ENCODE data around the gene PTPRN2. TPM values are rescaled to one million over a fixed set of nuclear protein-coding genes. Genes with fewer than 3 reads are reported as not detected.

The PTPRN2 gene
- total RNA-seq, 8 experiments from 2014 or later, result 0.10 to 19.7 (median 10.8) TPM; not detected in 1

- Histone ChIP-seq H3K4me3 (no peak overlapping the region), H3K4me1 (replicated peaks in 1 of 2) (peaks cover 0 to 2% of the 10 kb centered on the region in 2 donors), H3K27ac (no peak overlapping the region)
- no peak for ATAC-seq (replicated peaks in 6 of 8)
- in situ Hi-C loops (cut with MboI; ENCODE audit: low pct_unique_long_range_greater_than_20kb in 2 of 9, low sequenced_read_pairs in 9 of 9, unreplicated experiment in 9 of 9), result no loop called here
- WGBS, 10 experiments, result 24 to 100% (median 76%) methylated on average over 1 to 12 of the region's 14 CpGs; no CpG with 5 or more reads in 7 of the 10 experiments
Measured at GRCh38 chr7:157654350-157654749, 933.3 kb downstream of the PTPRN2 start.

GRCh38 chr7:157653827-157654207 lies 933.8 kb downstream of the PTPRN2 start:
- WGBS, 10 experiments, result no CpG with 5 or more reads among the region's 28 CpGs
- Histone ChIP-seq H3K27ac (no peak overlapping the region), H3K4me1 (replicated peaks in 1 of 2) (peaks cover 0 to 2% of the 10 kb centered on the region in 2 donors), H3K4me3 (no peak overlapping the region)
- no peak for ATAC-seq (replicated peaks in 6 of 8)
- in situ Hi-C loops (cut with MboI; ENCODE audit: low pct_unique_long_range_greater_than_20kb in 2 of 9, low sequenced_read_pairs in 9 of 9, unreplicated experiment in 9 of 9), result no loop called here

GRCh38 chr7:157652954-157653826 lies 934.4 kb downstream of the PTPRN2 start:
- no peak overlapping the region for H3K4me3 ChIP-seq
- in situ Hi-C loops (cut with MboI; ENCODE audit: low pct_unique_long_range_greater_than_20kb in 2 of 9, low sequenced_read_pairs in 9 of 9, unreplicated experiment in 9 of 9), result no loop called here
- H3K27ac ChIP-seq, result no peak overlapping the region
- no peak for ATAC-seq (replicated peaks in 6 of 8)
- H3K4me1 ChIP-seq (replicated peaks in 1 of 2), result peaks cover 0 to 2% of the 10 kb centered on the region in 2 donors
- 0 to 87% (median 60%) methylated on average over 1 to 12 of the region's 32 CpGs; no CpG with 5 or more reads in 5 of the 10 experiments for WGBS, 10 experiments

- Histone ChIP-seq H3K4me3 (no peak overlapping the region), H3K4me1 (replicated peaks in 1 of 2) (peaks cover 0 to 2% of the 10 kb centered on the region in 2 donors), H3K27ac (no peak overlapping the region)
- in situ Hi-C loops (cut with MboI; ENCODE audit: low pct_unique_long_range_greater_than_20kb in 2 of 9, low sequenced_read_pairs in 9 of 9, unreplicated experiment in 9 of 9), result no loop called here
- no peak for ATAC-seq (replicated peaks in 6 of 8)
- 10 to 100% (median 45%) methylated on average over 1 to 6 of the region's 18 CpGs; no CpG with 5 or more reads in 6 of the 10 experiments for WGBS, 10 experiments
Measured at GRCh38 chr7:157652161-157652953, 935.3 kb downstream of the PTPRN2 start.

- in situ Hi-C loops (cut with MboI; ENCODE audit: low pct_unique_long_range_greater_than_20kb in 2 of 9, low sequenced_read_pairs in 9 of 9, unreplicated experiment in 9 of 9), result no loop called here
- 34 to 93% (median 62%) methylated on average over 4 to 18 of the region's 28 CpGs; no CpG with 5 or more reads in 1 of the 10 experiments for WGBS, 10 experiments
- no peak for ATAC-seq (replicated peaks in 6 of 8)
- H3K4me3 ChIP-seq, result no peak overlapping the region
- H3K4me1 ChIP-seq (replicated peaks in 1 of 2), result peaks cover 0 to 2% of the 10 kb centered on the region in 2 donors
- H3K27ac ChIP-seq, result no peak overlapping the region
Measured at GRCh38 chr7:157651366-157652160, 936.1 kb downstream of the PTPRN2 start.

GRCh38 chr7:157650801-157651200 lies 936.8 kb downstream of the PTPRN2 start:
- in situ Hi-C loops (cut with MboI; ENCODE audit: low pct_unique_long_range_greater_than_20kb in 2 of 9, low sequenced_read_pairs in 9 of 9, unreplicated experiment in 9 of 9), result no loop called here
- H3K4me1 ChIP-seq (replicated peaks in 1 of 2), result peaks cover 0 to 2% of the 10 kb centered on the region in 2 donors
- no peak for ATAC-seq (replicated peaks in 6 of 8)
- no peak overlapping the region for H3K27ac ChIP-seq
- H3K4me3 ChIP-seq, result no peak overlapping the region
- 67 to 100% (median 86%) methylated on average over 2 to 11 of the region's 19 CpGs; no CpG with 5 or more reads in 6 of the 10 experiments for WGBS, 10 experiments

- peaks cover 0 to 2% of the 10 kb centered on the region in 2 donors for H3K4me1 ChIP-seq (replicated peaks in 1 of 2)
- no peak overlapping the region for H3K27ac ChIP-seq
- no peak overlapping the region for H3K4me3 ChIP-seq
- WGBS, 10 experiments, result 49 to 90% methylated on average over 2 to 16 of the region's 25 CpGs; no CpG with 5 or more reads in 8 of the 10 experiments
- in situ Hi-C loops (cut with MboI; ENCODE audit: low pct_unique_long_range_greater_than_20kb in 2 of 9, low sequenced_read_pairs in 9 of 9, unreplicated experiment in 9 of 9), result no loop called here
- no peak for ATAC-seq (replicated peaks in 6 of 8)
Measured at GRCh38 chr7:157650131-157650631, 937.4 kb downstream of the PTPRN2 start.

- in situ Hi-C loops (cut with MboI; ENCODE audit: low pct_unique_long_range_greater_than_20kb in 2 of 9, low sequenced_read_pairs in 9 of 9, unreplicated experiment in 9 of 9), result no loop called here
- no peak for ATAC-seq (replicated peaks in 6 of 8)
- 80 to 100% methylated on average over 1 to 2 of the region's 13 CpGs; no CpG with 5 or more reads in 8 of the 10 experiments for WGBS, 10 experiments
- H3K27ac ChIP-seq, result no peak overlapping the region
- H3K4me1 ChIP-seq (replicated peaks in 1 of 2), result no peaks in the 10 kb centered on the region
- H3K4me3 ChIP-seq, result no peak overlapping the region
Measured at GRCh38 chr7:157646551-157646950, 941.1 kb downstream of the PTPRN2 start.

- in situ Hi-C loops (cut with MboI; ENCODE audit: low pct_unique_long_range_greater_than_20kb in 2 of 9, low sequenced_read_pairs in 9 of 9, unreplicated experiment in 9 of 9), result no loop called here
- no peaks in the 10 kb centered on the region for H3K4me1 ChIP-seq (replicated peaks in 1 of 2)
- H3K4me3 ChIP-seq, result no peak overlapping the region
- peak in 2 of 8 experiments; percentile 32 to 49 for ATAC-seq (replicated peaks in 6 of 8)
- H3K27ac ChIP-seq, result no peak overlapping the region
- 0 to 97% (median 36%) methylated on average over 1 to 6 of the region's 12 CpGs; no CpG with 5 or more reads in 6 of the 10 experiments for WGBS, 10 experiments
Measured at GRCh38 chr7:157645539-157645938, 942.1 kb downstream of the PTPRN2 start.

GRCh38 chr7:157644946-157645345 lies 942.7 kb downstream of the PTPRN2 start:
- no peaks in the 10 kb centered on the region for H3K4me1 ChIP-seq (replicated peaks in 1 of 2)
- no peak overlapping the region for H3K27ac ChIP-seq
- no peak for ATAC-seq (replicated peaks in 6 of 8)
- in situ Hi-C loops (cut with MboI; ENCODE audit: low pct_unique_long_range_greater_than_20kb in 2 of 9, low sequenced_read_pairs in 9 of 9, unreplicated experiment in 9 of 9), result no loop called here
- H3K4me3 ChIP-seq, result no peak overlapping the region
- WGBS, 10 experiments, result 0 to 92% (median 68%) methylated on average over 1 to 11 of the region's 12 CpGs; no CpG with 5 or more reads in 3 of the 10 experiments

GRCh38 chr7:157643525-157643970 lies 944.1 kb downstream of the PTPRN2 start:
- in situ Hi-C loops (cut with MboI; ENCODE audit: low pct_unique_long_range_greater_than_20kb in 2 of 9, low sequenced_read_pairs in 9 of 9, unreplicated experiment in 9 of 9), result no loop called here
- WGBS, 10 experiments, result 82 to 100% methylated on average over 6 to 9 of the region's 23 CpGs; no CpG with 5 or more reads in 8 of the 10 experiments
- H3K4me1 ChIP-seq (replicated peaks in 1 of 2), result no peaks in the 10 kb centered on the region
- H3K27ac ChIP-seq, result no peak overlapping the region
- no peak overlapping the region for H3K4me3 ChIP-seq
- no peak for ATAC-seq (replicated peaks in 6 of 8)

- no peak for ATAC-seq (replicated peaks in 6 of 8)
- no peaks in the 10 kb centered on the region for H3K4me1 ChIP-seq (replicated peaks in 1 of 2)
- in situ Hi-C loops (cut with MboI; ENCODE audit: low pct_unique_long_range_greater_than_20kb in 2 of 9, low sequenced_read_pairs in 9 of 9, unreplicated experiment in 9 of 9), result no loop called here
- H3K4me3 ChIP-seq, result no peak overlapping the region
- H3K27ac ChIP-seq, result no peak overlapping the region
- WGBS, 10 experiments, result 33 to 100% (median 40%) methylated on average over 1 to 6 of the region's 8 CpGs; no CpG with 5 or more reads in 5 of the 10 experiments
Measured at GRCh38 chr7:157641866-157642265, 945.8 kb downstream of the PTPRN2 start.
